Muscle of leg (tissue), 11 donors: ENCODE results near the gene TRIM37. TPM values are rescaled to one million over a fixed set of nuclear protein-coding genes. Genes with fewer than 3 reads are reported as not detected.
"Not testable (repeated sequence)": the region's sequence is repeated elsewhere in the genome, so short reads cannot be mapped to it uniquely, and the experiment has no call there.

Source experiments
- DNase-seq: peaks from one replicate; pipeline ENCODE4 v3.0.0; 2013
- H3K27ac ChIP-seq: one replicate; pipeline ENCODE4 v1.5.1; 2013; ENCODE audit warnings: mild to moderate bottlenecking, low read length, control low read depth
- H3K27me3 ChIP-seq: one replicate; pipeline ENCODE4 v1.6.1; 2013; ENCODE audit warnings: low read length; ENCODE audit not compliant: control insufficient read depth, insufficient read depth
- H3K36me3 ChIP-seq: one replicate; pipeline ENCODE4 v1.6.1; 2013; ENCODE audit warnings: low read length; ENCODE audit not compliant: control insufficient read depth, insufficient read depth
- H3K4me1 ChIP-seq: one replicate; pipeline ENCODE4 v1.6.1; 2013; ENCODE audit warnings: low read length; ENCODE audit not compliant: control insufficient read depth, insufficient read depth
- H3K4me3 ChIP-seq: one replicate; pipeline ENCODE4 v1.5.1; 2013; ENCODE audit warnings: low read length, control low read depth
- H3K9me3 ChIP-seq: replicated peaks from 2 replicates; pipeline ENCODE4 v1.6.1; 2013; ENCODE audit warnings: low read depth, low read length; ENCODE audit not compliant: control insufficient read depth
- WGBS: methylation state at CpG from one replicate; pipeline ENCODE4 v1.1.5; 2013; ENCODE audit warnings: missing lambda C conversion rate; ENCODE audit not compliant: insufficient coverage; 5-methylcytosine and 5-hydroxymethylcytosine counted together
- polyA plus RNA-seq, 8 donors: library from polyadenylated mRNA; unstranded; fragments of 120-200 nt; gene quantifications; one replicate each; pipeline versions ENCODE4 v1.2.1 to v1.2.3, GENCODE V29; 2013; ENCODE audit warnings: inconsistent platforms in 1 of 8, low replicate concordance in 1 of 8; ENCODE audit not compliant: insufficient read length in 8 of 8, insufficient read depth in 1 of 8
- total RNA-seq: library from RNA; stranded (reverse); fragments of 120-200 nt; gene quantifications from one replicate; pipeline ENCODE4 v1.2.4, GENCODE V29; 2013

The TRIM37 gene
- total and polyA plus RNA-seq, 9 donors = 11.1 to 16.0 (median 14.9) TPM

DNA sequence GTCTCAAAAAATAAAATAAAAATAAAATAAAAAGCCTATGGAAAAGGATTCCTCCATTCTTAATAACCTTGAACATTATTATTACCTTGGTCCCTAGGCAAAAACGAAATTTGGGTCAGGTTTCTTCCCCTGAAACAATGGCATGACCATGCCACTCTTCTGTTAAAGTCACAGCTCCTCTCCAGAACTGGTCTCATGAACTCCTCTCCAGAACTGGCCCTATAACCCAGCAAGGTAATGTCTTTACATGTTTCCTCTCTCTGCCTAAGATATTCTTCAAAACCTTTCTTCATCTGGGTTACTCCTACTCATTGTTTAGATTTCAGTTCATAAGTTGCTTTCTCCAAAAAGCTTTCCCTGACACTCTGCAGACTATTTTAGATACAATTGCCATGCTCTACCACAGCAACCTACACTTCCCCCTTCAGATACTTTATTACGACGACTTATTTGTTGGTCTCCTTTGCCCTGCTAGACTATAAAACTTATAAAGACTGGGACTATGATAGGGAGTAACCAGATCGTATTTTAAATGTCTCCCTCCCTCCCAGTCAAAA lies 13.5 kb downstream of the TRIM37 start:
- peak overlapping the region; percentile 39 for H3K27ac ChIP-seq
- no peak overlapping the region for H3K4me3 ChIP-seq
- DNase-seq = no peak
- H3K9me3 ChIP-seq = no peaks in the 10 kb centered on the region
- 44% methylated on average over 1 of the region's 4 CpGs for WGBS
- peaks cover 3% of the 10 kb centered on the region for H3K4me1 ChIP-seq
- H3K36me3 ChIP-seq = peaks cover 13% of the 10 kb centered on the region
- no peaks in the 10 kb centered on the region for H3K27me3 ChIP-seq

DNA sequence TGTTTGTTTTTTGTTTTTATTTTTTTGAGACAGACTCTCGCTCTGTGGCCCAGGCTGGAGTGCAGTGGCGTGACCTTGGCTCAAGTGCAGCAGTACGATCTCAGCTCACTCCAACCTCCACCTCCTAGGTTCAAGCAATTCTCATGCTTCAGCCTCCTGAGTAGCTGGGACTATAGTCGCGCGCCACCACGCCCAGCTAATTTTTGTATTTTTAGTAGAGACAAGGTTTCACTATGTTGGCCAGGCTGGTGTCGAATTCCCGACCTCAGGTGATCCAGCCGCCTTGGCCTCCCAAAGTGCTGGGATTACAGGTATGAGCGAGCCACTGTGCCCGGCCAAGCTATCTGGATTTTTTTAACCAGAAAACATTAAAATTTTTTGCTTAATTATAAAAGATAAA lies 16.1 kb downstream of the TRIM37 start:
- peaks cover 17% of the 10 kb centered on the region for H3K36me3 ChIP-seq
- not testable (repeated sequence) for H3K4me1 ChIP-seq, H3K27ac ChIP-seq, DNase-seq, H3K4me3 ChIP-seq, H3K27me3 ChIP-seq, H3K9me3 ChIP-seq
- WGBS = 100% methylated on average over 4 of the region's 12 CpGs

DNA sequence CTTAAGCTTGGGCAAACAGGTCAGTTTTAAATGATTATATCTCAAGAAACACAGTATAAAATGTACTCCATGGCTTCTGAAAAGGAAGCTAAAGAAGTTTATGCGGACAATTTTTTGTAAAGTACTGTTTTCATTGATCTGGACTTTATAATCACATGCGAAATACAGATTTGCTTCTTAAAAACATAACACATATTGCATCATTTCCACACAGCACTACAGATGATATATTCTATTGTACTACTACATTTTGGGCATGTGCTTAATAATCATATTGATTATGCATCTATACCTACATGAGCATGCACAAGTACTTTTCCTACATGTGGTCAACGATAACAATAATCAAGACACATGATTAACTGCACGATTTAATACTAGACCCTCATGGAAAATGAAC lies 22.5 kb downstream of the TRIM37 start:
- Histone ChIP-seq H3K4me3 (no peak overlapping the region), H3K27ac (no peak overlapping the region), H3K36me3 (peaks cover 17% of the 10 kb centered on the region), H3K27me3 (no peaks in the 10 kb centered on the region), H3K9me3 (no peaks in the 10 kb centered on the region), H3K4me1 (no peaks in the 10 kb centered on the region)
- DNase-seq = no peak
- no CpG with 5 or more reads among the region's 4 CpGs for WGBS

DNA sequence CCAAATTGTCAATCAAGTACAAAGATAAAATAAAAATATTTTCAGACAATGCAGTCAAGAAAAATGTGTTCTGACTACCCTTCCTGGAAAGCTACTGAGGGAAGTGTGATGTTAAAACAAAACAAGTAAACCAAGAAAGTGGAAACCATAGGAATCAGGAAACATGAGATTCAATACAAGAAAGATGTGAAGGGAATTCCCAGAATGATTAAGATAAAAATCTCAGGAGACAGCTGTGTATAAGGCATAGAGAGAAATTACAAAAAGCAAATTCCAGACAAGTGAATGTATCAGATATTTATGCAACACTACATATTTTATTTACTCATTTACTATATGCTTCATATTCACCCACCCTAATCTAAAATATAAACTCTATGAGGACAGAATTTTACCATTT lies 32.2 kb downstream of the TRIM37 start:
- H3K27ac ChIP-seq = no peak overlapping the region
- no peaks in the 10 kb centered on the region for H3K27me3 ChIP-seq
- no peak for DNase-seq
- H3K9me3 ChIP-seq = no peaks in the 10 kb centered on the region
- H3K4me1 ChIP-seq = no peaks in the 10 kb centered on the region
- H3K36me3 ChIP-seq = peaks cover 14% of the 10 kb centered on the region
- no peak overlapping the region for H3K4me3 ChIP-seq

DNA sequence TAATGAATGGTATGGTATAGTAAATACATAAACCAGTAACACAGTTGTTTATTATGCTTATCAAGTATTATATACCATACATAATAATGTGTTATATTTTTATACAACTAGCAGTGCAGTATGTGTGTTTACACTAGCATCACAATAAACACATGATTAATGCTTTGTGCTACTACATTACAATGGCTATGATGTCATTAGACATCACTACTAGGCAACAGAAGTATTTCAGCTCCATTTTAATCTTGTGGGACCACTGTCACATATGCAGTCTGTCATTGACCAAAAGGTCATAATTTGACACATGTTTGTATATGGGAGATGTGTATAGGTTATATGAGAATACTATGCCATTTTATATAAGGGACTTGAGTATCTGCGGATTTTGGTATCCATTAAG lies 32.7 kb downstream of the TRIM37 start:
- peaks cover 15% of the 10 kb centered on the region for H3K36me3 ChIP-seq
- H3K27me3 ChIP-seq = no peaks in the 10 kb centered on the region
- no peak for DNase-seq
- H3K9me3 ChIP-seq = no peaks in the 10 kb centered on the region
- no peaks in the 10 kb centered on the region for H3K4me1 ChIP-seq
- WGBS = 100% methylated on average over 1 of the region's 1 CpG
- H3K4me3 ChIP-seq = no peak overlapping the region
- no peak overlapping the region for H3K27ac ChIP-seq

DNA sequence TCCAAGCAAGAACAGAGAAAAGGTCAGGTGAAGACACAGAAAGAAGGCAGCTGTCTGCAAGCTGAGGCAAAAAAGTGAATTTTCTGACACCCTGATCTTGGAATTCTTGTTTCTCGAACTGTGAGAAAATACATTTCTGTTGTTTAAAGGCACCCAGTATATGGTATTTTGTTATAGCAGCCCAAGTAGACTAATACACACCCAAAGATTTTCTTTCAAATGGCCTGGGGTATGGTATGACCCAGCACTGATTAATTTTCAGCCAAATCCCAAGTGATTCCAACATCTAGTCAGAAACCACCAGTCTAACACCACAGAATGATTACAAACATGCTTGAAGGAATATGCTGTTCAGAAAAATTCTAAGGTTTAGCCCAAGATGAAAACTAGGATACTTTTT lies 36.8 kb downstream of the TRIM37 start:
- H3K27me3 ChIP-seq = no peaks in the 10 kb centered on the region
- H3K27ac ChIP-seq = no peak overlapping the region
- no peak overlapping the region for H3K4me3 ChIP-seq
- no peak for DNase-seq
- H3K36me3 ChIP-seq = peaks cover 14% of the 10 kb centered on the region
- WGBS = no CpG with 5 or more reads among the region's 1 CpG
- no peaks in the 10 kb centered on the region for H3K9me3 ChIP-seq
- H3K4me1 ChIP-seq = no peaks in the 10 kb centered on the region

DNA sequence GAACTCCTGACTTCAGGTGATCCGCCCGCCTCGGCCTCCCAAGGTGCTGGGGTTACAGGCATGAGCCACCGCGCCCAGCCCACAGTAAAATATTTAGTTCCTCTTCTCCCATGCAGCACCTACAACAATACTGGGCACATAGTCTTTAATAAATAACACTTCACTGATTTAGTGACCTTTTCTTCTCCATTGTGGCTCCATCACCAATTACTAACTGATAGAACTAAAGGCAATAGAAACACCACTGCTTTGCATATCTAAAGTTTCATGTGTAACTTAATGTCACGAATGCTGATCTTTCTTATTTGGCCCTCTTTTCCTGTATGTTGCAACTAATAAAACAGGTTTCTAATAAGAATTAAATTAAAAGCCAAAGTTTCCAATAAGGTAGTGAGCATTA lies 38.9 kb downstream of the TRIM37 start:
- Histone ChIP-seq H3K36me3 (peaks cover 13% of the 10 kb centered on the region), H3K27ac (no peak overlapping the region), H3K27me3 (no peaks in the 10 kb centered on the region), H3K4me1 (no peaks in the 10 kb centered on the region), H3K4me3 (no peak overlapping the region), H3K9me3 (no peaks in the 10 kb centered on the region)
- DNase-seq = no peak
- WGBS = 91% methylated on average over 5 of the region's 6 CpGs

DNA sequence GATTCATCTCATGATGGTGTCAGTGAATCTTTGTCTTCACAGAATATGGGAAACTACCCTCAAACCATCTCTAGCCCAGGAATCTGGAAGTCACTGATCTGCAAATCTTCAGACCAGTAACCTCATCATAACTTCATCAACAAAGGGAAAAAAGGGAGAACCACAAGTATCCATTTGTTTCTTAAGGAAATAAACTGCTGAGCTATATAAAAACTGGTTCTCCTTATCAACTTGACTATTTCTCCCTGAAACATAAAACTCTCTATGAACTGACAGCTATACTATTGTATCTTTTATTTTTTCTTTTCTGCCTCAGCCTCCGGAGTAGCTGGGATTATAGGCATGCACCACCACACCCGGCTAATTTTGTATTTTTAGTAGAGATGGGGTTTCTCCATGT lies 39.3 kb downstream of the TRIM37 start:
- peaks cover 13% of the 10 kb centered on the region for H3K36me3 ChIP-seq
- no CpG with 5 or more reads among the region's 2 CpGs for WGBS
- H3K9me3 ChIP-seq = no peaks in the 10 kb centered on the region
- no peak overlapping the region for H3K27ac ChIP-seq
- no peak for DNase-seq
- H3K27me3 ChIP-seq = no peaks in the 10 kb centered on the region
- H3K4me1 ChIP-seq = no peaks in the 10 kb centered on the region
- no peak overlapping the region for H3K4me3 ChIP-seq

DNA sequence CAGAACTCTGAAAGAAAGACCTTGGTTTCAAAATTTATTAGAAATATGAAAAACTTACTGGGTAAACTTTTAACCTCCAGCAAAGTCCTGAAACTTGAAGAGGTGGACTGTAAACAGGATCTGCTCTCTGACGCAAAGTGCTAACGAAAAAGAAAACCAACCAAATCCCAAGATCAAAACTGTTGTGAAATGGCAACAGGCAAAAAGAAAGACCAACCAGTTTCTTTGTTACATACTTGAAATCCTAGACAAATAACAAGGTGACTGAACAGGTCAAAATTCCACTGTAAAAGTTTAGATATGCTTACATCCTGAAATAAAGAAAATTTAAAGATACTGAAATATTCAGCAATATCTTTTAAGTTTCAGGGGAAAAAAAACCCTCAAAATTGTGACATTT lies 44.2 kb downstream of the TRIM37 start:
- WGBS = no CpG with 5 or more reads among the region's 2 CpGs
- H3K4me1 ChIP-seq = no peaks in the 10 kb centered on the region
- no peak overlapping the region for H3K27ac ChIP-seq
- no peaks in the 10 kb centered on the region for H3K9me3 ChIP-seq
- H3K4me3 ChIP-seq = no peak overlapping the region
- H3K27me3 ChIP-seq = no peaks in the 10 kb centered on the region
- no peak for DNase-seq
- H3K36me3 ChIP-seq = peaks cover 6% of the 10 kb centered on the region

DNA sequence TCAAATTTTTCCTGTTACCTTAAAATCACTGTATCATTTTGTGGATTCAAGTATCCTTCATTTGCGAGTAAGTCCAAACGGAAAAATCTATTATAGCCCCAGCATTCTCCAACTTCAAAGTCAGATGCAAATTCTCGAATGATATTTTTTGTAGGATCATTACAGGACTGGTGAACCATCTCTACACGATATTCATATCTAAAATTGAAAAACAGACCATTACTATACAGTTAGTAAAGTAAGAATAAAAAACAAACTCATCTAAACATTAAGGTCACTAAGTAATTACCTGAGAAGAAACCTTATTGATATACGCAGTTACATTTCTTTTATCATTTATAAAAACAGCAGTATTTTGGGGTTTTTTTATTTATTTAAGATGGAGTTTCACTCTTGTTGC lies 49.8 kb downstream of the TRIM37 start:
- no peak overlapping the region for H3K27ac ChIP-seq
- no peaks in the 10 kb centered on the region for H3K4me1 ChIP-seq
- WGBS = no CpG with 5 or more reads among the region's 5 CpGs
- no peaks in the 10 kb centered on the region for H3K27me3 ChIP-seq
- no peak for DNase-seq
- no peaks in the 10 kb centered on the region for H3K9me3 ChIP-seq
- H3K36me3 ChIP-seq = peaks cover 4% of the 10 kb centered on the region
- no peak overlapping the region for H3K4me3 ChIP-seq

DNA sequence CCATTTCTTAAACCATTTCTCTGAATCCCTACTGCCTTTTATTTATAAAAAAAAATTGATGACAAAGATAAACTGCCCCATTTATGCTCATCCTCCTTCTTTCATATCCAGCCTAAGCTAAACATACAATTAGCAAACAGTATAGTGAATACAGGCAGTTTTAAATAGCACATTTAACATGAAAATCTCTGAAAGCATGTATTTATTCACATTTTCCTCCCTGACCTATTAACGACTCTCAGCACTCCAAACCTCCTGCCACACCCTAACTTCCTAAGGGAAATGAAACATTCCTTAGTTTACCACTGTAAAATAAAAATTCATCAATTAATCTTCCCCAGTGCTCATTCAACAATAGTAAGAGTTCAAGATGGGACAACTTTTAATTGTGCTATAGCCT lies 56.9 kb downstream of the TRIM37 start:
- no peak overlapping the region for H3K27ac ChIP-seq
- WGBS = 88% methylated on average over 1 of the region's 1 CpG
- no peak for DNase-seq
- no peaks in the 10 kb centered on the region for H3K27me3 ChIP-seq
- H3K4me3 ChIP-seq = no peak overlapping the region
- H3K9me3 ChIP-seq = no peaks in the 10 kb centered on the region
- H3K4me1 ChIP-seq = no peaks in the 10 kb centered on the region
- H3K36me3 ChIP-seq = peaks cover 12% of the 10 kb centered on the region
